GM18517 (cell line): ENCODE data around the gene SMIM33.
A peak's percentile ranks its signal among the peaks of the same experiment; 100 is the strongest.
"Not testable (repeated sequence)": the region's sequence is repeated elsewhere in the genome, so short reads cannot be mapped to it uniquely, and the experiment has no call there.

Source experiments
- ATAC-seq: cut with Tn5 transposase; IDR thresholded peaks from one replicate; pipeline ENCODE4 v1.9.1; 2021; ENCODE audit warnings: mild to moderate bottlenecking, moderate library complexity; ENCODE audit not compliant: unreplicated experiment

SMIM33 gene

GRCh38 chr5:139456776-139457175 lies 14.0 kb upstream of the SMIM33 start:
- no peak for ATAC-seq

GRCh38 chr5:139457241-139457640 lies 13.6 kb upstream of the SMIM33 start:
- ATAC-seq: no peak

GRCh38 chr5:139457653-139458306 lies 13.0 kb upstream of the SMIM33 start:
- no peak for ATAC-seq

GRCh38 chr5:139458580-139459407 lies 12.0 kb upstream of the SMIM33 start:
- peak; percentile 46 for ATAC-seq

DNA sequence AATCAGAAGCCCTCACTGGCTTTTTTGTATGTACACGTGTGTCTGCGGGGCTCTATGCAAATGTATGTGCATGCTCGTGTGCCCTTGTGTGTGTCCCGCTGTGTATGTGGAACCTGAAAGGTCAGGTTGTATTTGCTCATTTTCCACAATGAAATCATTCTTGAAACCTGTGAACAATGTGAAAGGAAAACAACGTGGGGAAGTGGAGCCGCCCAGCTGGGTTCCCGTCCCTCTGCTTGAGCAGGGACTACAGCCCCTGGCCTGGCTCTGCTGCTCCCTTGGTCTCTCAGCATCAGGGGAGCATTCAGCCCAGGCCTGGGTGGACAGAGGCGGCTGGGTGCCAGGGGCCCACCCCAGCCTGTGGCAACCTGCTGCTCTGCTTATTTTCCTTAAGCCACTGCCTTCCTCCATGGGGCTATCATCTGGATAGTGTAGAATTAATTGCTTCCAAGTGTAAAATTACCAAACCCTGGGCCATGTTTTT lies 11.3 kb upstream of the SMIM33 start:
- ATAC-seq: peak; percentile 14

DNA sequence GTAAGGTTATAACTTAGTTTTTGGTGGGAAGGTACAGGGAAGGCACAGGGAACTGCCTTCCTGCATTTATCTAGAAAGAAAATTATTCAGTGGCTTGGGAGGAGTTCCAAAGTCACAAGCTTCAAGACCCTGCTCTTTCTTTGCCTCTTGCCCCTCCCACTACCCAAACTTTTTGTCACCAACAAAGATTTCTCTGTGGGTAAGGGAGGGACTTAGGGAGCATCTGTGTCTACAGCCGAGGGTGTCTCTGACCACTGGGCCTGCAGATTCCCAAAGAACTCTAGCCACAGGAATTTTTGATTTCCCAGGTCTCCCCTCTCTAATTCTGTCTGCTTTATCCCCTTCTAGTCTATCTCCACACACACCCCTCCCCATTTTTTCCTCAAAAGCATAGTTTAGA lies 10.3 kb upstream of the SMIM33 start:
- ATAC-seq: no peak

DNA sequence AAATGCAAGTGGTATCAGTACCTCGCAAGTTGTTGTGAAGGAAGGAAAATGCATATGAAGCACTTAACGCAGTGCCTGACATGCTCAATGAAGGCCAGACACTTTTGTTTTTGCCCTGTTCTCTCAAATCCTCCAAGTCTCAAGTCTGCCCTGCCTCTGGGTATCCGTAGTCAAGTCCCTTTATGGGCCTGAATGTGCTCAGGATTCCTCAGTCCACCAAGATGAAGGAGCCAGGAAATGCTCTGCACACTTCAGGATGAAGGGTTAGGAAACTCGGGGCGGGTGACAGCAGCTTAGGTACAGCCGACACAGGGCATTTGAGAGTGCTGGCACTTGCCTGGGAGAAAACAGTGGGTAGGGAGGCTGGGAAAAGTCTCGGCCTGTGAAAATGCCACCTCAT lies 9.6 kb upstream of the SMIM33 start:
- ATAC-seq: no peak

GRCh38 chr5:139461698-139462097 lies 9.1 kb upstream of the SMIM33 start:
- no peak for ATAC-seq

DNA sequence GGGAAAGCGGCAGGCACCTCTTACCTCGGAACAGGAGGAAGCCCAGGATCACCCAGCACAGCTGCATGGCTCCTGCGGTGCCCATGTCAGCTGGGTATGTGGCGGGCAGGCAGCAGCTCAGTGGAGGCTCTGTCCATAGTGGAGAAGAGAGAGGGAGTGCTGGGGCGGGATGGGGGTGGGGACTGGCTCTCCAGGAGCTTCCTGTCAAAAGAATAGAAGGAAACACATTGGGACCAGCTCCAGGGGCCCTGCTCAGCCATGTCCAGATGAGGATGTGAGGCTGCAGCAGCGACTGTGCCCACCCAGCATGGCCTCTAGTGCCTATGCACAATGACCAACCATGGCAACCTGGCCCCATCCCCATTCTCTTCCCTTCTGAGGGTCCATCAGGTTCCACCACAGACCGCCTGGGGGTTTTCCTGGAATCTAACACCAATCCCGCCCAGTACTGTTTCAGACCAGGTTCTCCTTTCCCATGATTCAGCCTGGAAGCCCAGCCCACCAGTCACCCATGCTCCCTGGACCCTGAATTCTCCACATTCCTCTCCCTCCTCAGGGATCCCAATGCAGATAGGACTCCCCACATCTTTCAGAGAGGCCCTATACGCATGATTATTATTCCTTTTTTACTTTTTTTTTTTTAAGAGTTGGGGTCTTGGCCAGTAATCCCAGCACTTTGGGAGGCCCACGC lies 8.1 kb upstream of the SMIM33 start, which contains the start of gene ECSCR:
ECSCR (minus strand) TSS at position 158 of the 691 bp plus-strand sequence; CDS start at position 85, 73 bp downstream.
- no peak for ATAC-seq

DNA sequence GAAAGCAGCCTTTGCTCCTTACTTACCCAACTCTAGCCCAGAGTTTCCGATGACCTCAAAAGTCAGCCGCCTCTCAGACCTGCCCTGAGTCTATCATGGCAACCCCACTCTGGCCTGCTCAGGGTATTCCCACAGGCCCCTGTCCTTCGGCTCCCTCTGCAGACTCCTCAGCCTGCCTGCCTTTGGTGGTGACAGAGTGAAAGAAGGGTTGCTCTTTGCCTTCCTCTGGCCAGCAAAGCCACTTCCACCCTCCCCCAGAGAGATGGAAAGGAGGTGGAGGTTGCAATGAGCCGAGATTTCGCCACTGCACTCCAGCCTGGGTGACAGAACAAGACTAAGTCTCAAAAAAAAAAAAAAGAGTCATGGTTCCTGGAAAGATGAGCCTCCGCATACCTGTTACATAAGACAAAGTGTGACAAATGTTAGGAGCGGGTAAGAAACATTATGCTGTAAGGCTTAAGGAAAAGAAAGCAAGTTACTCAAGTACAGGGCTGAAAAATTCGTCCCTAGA lies 2.3 kb upstream of the SMIM33 start:
- ATAC-seq: no peak

DNA sequence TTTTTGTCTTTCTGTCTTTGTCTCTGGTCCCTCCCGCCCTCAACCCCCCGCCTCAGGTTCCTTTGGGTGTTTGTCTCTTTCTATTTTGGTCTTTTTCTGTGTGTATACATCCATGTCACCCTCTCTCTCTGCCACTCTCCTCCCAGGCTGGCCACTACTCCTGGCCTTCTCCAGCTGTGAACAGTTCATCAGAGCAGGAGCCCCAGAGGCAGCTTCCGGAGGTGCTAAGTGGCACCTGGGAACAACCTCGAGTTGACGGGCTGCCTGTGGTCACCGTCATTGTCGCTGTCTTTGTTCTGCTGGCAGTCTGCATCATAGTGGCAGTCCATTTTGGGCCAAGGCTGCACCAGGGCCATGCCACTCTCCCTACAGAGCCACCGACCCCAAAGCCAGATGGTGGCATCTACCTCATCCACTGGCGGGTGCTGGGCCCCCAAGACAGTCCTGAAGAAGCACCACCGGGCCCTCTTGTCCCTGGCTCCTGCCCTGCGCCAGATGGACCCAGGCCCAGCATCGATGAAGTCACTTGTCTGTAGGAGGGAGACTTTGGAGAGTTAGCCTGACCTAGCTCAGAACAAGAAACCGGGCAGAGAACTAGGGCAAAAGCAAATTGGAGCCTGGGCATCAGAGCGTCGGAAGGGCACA lies 1.7 kb downstream of the SMIM33 start:
- ATAC-seq: no peak

DNA sequence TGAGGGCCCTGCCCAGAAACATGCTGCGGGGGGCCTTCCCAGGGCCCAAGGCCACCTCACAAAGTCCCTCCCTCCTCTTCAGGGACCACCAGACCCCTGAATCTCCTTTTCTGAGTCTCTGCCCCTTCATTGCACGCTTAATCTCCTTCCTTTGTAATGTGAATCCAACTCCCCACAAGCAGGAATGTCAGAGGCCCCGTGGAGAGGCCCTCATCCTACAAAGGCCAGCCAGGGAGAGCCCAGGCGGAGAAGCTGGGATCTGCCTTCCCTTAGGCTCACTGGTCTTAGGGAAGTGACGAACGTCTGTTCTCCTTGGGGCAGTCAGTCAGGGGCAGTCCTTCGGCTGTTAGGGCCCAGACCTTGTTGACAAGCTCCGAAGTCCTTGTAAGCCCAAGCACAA lies 2.3 kb downstream of the SMIM33 start:
- no peak for ATAC-seq

DNA sequence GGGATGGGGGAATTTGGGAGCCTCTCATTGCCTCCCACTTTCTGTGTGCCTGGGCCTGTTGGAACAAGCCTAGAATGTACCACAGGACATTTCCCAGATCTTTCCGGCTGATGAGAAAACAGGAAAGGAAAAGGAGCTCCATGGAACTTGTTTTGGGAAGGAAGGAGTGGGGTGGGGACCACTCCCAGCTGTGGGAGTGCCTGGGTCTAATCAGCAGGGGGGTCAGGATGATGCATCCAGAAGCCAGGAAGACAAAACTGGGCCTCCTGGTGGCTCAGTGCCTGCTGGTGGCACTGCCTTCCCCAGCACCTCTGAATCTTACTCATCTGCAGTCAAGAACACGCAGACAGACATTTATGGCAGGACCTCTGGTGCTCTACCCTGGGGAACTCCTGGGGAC lies 2.8 kb downstream of the SMIM33 start:
- ATAC-seq: no peak

- no peak for ATAC-seq
Observed at GRCh38 chr5:139474890-139475791, 4.3 kb downstream of the SMIM33 start.

- ATAC-seq: no peak
Observed at GRCh38 chr5:139475865-139476617, 5.2 kb downstream of the SMIM33 start.

DNA sequence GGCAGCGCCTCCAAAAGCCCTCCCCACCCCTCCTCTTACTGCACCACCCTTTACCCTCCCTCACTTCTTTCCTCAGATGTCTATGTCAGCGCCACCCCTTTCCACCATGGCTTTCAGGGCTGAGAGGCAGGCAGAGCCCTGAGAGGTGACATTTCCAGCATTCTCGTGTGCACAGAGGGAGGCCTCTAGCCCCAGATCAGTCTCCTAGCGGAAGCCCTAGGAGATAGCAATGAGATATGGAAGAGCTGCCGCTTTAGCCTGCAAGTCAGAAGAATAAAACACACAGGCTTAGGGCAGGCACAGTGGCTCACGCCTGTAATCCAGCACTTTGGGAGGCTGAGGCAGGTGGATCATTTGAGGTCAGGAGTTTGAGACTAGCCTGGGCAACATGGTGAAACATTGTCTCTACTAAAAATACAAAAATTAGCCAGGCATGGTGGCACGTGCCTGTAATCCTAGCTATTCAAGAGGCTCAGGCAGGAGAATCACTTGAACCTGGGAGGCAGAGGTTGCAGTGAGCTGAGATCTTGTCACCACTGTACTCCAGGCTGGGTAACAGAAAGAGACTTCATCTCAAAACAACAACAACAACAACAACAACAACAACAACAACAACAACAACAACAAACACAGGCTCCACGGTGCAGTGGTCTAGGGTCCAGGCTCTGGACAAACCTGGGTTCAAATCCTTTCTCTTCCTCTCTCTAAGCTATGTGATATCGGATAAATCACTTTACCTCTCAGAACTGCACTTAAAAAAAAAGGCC lies 8.0 kb downstream of the SMIM33 start:
- not testable (repeated sequence) for ATAC-seq

- ATAC-seq: not testable (repeated sequence)
Observed at GRCh38 chr5:139479729-139480128, 8.9 kb downstream of the SMIM33 start.

DNA sequence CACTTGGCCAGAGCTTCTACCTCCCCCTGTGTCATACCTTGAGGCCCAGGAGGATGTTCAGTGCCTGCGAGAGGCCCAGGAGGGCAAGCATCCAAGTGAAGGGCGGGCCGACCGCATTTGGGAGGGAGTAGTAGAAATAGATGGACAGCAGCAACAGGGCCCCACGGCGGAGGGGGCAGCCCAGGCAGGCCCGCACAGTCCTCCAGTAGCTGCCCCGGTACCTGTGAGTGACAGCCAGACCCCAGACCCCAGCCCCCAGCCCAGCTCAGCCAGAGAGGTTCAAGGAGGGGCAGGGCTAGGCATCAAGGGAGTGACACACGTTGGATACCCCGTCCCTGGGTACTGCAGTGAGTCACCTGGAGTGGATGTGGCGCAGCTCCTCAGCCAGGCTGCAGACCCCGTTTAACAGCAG lies 10.3 kb downstream of the SMIM33 start:
- no peak for ATAC-seq
